OCI-LY1 (cell line): Measurements from ENCODE around the gene LRMDA.

Source experiments
- H2AFZ ChIP-seq: fragments of 200-600 bp; sonication (generic), shearing (Covaris generic); 2 replicates; pipeline ENCODE4 v1.6.0; 2014; ENCODE audit warnings: antibody characterized with exemption, mild to moderate bottlenecking, low read length
- H3F3A ChIP-seq: fragments of 200-600 bp; sonication (generic), shearing (Covaris generic); 2 replicates; pipeline ENCODE4 v1.6.0; 2014; ENCODE audit warnings: mild to moderate bottlenecking, antibody characterized with exemption, low read length, moderate library complexity; ENCODE audit not compliant: insufficient read depth
- H3K27ac ChIP-seq: fragments of 200-600 bp; sonication (generic); 2 replicates; pipeline ENCODE4 v1.5.1; 2014; ENCODE audit warnings: low read length, mixed run types, mild to moderate bottlenecking, low read depth; ENCODE audit not compliant: poor library complexity, severe bottlenecking
- H3K27me3 ChIP-seq: fragments of 200-600 bp; sonication (generic); 2 replicates; pipeline ENCODE4 v1.6.0; 2014; ENCODE audit warnings: antibody characterized with exemption, mild to moderate bottlenecking, low read length, moderate library complexity; ENCODE audit not compliant: insufficient read depth
- H3K36me3 ChIP-seq: fragments of 200-600 bp; sonication (generic); 2 replicates; pipeline ENCODE4 v1.6.1; 2014; ENCODE audit warnings: mild to moderate bottlenecking, antibody characterized with exemption, low read length, moderate library complexity, mixed read lengths; ENCODE audit not compliant: insufficient read depth
- H3K4me1 ChIP-seq: fragments of 200-600 bp; sonication (generic); 2 replicates; pipeline ENCODE4 v1.5.1; 2014; ENCODE audit warnings: mild to moderate bottlenecking, low read length, moderate library complexity; ENCODE audit not compliant: insufficient read depth, severe bottlenecking
- H3K4me2 ChIP-seq: fragments of 200-600 bp; sonication (generic), shearing (Covaris generic); 2 replicates; pipeline ENCODE4 v1.6.1; 2014; ENCODE audit warnings: low read length
- H3K4me3 ChIP-seq: fragments of 200-600 bp; sonication (generic); 2 replicates; pipeline ENCODE4 v1.5.1; 2014; ENCODE audit warnings: low read length, low read depth, mild to moderate bottlenecking, mixed read lengths; ENCODE audit not compliant: poor library complexity, severe bottlenecking
- H3K79me2 ChIP-seq: fragments of 200-600 bp; shearing (Covaris generic); 2 replicates; pipeline ENCODE4 v1.6.1; 2016; ENCODE audit warnings: mixed run types, low read length, mixed read lengths; ENCODE audit not compliant: insufficient read depth
- H3K9ac ChIP-seq: fragments of 200-600 bp; sonication (generic), shearing (Covaris generic); 2 replicates; pipeline ENCODE4 v1.6.1; 2014; ENCODE audit warnings: mild to moderate bottlenecking, low read length, mixed read lengths
- H3K9me2 ChIP-seq: fragments of 200-600 bp; sonication (generic), shearing (Covaris generic); 2 replicates; pipeline ENCODE4 v1.6.1; 2014; ENCODE audit warnings: low read depth, mild to moderate bottlenecking, low read length, mixed read lengths
- H3K9me3 ChIP-seq: fragments of 200-600 bp; shearing (Covaris generic); 2 replicates; pipeline ENCODE4 v1.6.1; 2014; ENCODE audit warnings: low read length, mixed read lengths
- H4K20me1 ChIP-seq: fragments of 200-600 bp; sonication (generic), shearing (Covaris generic); 2 replicates; pipeline ENCODE4 v1.6.0; 2016; ENCODE audit warnings: mild to moderate bottlenecking, low read length; ENCODE audit not compliant: insufficient read depth
- CTCF ChIP-seq: fragments of 200-600 bp; sonication (generic), shearing (Covaris generic); IDR thresholded peaks from 2 replicates; pipeline ENCODE4 v1.5.1; 2017; ENCODE audit warnings: mild to moderate bottlenecking, antibody characterized with exemption, low read length, moderate library complexity, mixed read lengths
- EZH2 ChIP-seq: fragments of 200-600 bp; sonication (generic), shearing (Covaris generic); IDR thresholded peaks from 2 replicates; pipeline ENCODE4 v1.8.0; 2017; ENCODE audit warnings: borderline replicate concordance, mixed run types, mild to moderate bottlenecking, antibody characterized with exemption, low read length, moderate library complexity, mixed read lengths

Gene LRMDA

GRCh38 chr10:75390178-75390577 is 41.2 kb upstream of the LRMDA start:
- Histone ChIP-seq H3K27me3 (no peaks in the 10 kb centered on the region), H3K9me3 (no peaks in the 10 kb centered on the region), H3K4me3 (no peak overlapping the region), H3K9ac (no peak overlapping the region), H3K9me2 (no peaks in the 10 kb centered on the region), H3K4me2 (no peak overlapping the region), H3K36me3 (no peaks in the 10 kb centered on the region), H3K4me1 (no peaks in the 10 kb centered on the region), H3K79me2 (no peaks in the 10 kb centered on the region), H3F3A (no peaks in the 10 kb centered on the region), H2AFZ (no peak overlapping the region), H3K27ac (no peak overlapping the region), H4K20me1 (no peaks in the 10 kb centered on the region)
- no peak for TF ChIP-seq EZH2
- no peak for TF ChIP-seq CTCF

- H3K27ac ChIP-seq, result no peak overlapping the region
- H3K4me2 ChIP-seq, result no peak overlapping the region
- no peaks in the 10 kb centered on the region for H3K9me3 ChIP-seq
- H3K36me3 ChIP-seq, result no peaks in the 10 kb centered on the region
- no peak overlapping the region for H2AFZ ChIP-seq
- H3K4me3 ChIP-seq, result no peak overlapping the region
- H3K79me2 ChIP-seq, result no peaks in the 10 kb centered on the region
- H3K9me2 ChIP-seq, result no peaks in the 10 kb centered on the region
- H3K9ac ChIP-seq, result no peak overlapping the region
- H4K20me1 ChIP-seq, result no peaks in the 10 kb centered on the region
- TF ChIP-seq EZH2 (no peak), CTCF (no peak)
- H3K27me3 ChIP-seq, result no peaks in the 10 kb centered on the region
- H3F3A ChIP-seq, result no peaks in the 10 kb centered on the region
- no peaks in the 10 kb centered on the region for H3K4me1 ChIP-seq
Measured at GRCh38 chr10:75392271-75392670, 39.2 kb upstream of the LRMDA start.

GRCh38 chr10:75392744-75393143 is 38.7 kb upstream of the LRMDA start:
- Histone ChIP-seq H3K9ac (no peak overlapping the region), H3K27ac (no peak overlapping the region), H4K20me1 (no peaks in the 10 kb centered on the region), H3K9me3 (no peaks in the 10 kb centered on the region), H3K36me3 (no peaks in the 10 kb centered on the region), H3K27me3 (no peaks in the 10 kb centered on the region), H2AFZ (no peak overlapping the region), H3K79me2 (no peaks in the 10 kb centered on the region), H3K4me2 (no peak overlapping the region), H3F3A (no peaks in the 10 kb centered on the region), H3K4me1 (no peaks in the 10 kb centered on the region), H3K4me3 (no peak overlapping the region), H3K9me2 (no peaks in the 10 kb centered on the region)
- no peak for TF ChIP-seq EZH2
- no peak for TF ChIP-seq CTCF
